A375 (cell line): ENCODE data around the gene RAPH1. TPM values are rescaled to one million over a fixed set of nuclear protein-coding genes. Genes with fewer than 3 reads are reported as not detected.

Source experiments
- total RNA-seq: library from RNA; depleted of rRNA; stranded (reverse); fragments of >200 nt; shearing (Covaris generic); gene quantifications from 2 replicates; pipeline ENCODE4 v1.2.3, GENCODE V29; 2014; rRNA removed

RAPH1 gene, protein sequence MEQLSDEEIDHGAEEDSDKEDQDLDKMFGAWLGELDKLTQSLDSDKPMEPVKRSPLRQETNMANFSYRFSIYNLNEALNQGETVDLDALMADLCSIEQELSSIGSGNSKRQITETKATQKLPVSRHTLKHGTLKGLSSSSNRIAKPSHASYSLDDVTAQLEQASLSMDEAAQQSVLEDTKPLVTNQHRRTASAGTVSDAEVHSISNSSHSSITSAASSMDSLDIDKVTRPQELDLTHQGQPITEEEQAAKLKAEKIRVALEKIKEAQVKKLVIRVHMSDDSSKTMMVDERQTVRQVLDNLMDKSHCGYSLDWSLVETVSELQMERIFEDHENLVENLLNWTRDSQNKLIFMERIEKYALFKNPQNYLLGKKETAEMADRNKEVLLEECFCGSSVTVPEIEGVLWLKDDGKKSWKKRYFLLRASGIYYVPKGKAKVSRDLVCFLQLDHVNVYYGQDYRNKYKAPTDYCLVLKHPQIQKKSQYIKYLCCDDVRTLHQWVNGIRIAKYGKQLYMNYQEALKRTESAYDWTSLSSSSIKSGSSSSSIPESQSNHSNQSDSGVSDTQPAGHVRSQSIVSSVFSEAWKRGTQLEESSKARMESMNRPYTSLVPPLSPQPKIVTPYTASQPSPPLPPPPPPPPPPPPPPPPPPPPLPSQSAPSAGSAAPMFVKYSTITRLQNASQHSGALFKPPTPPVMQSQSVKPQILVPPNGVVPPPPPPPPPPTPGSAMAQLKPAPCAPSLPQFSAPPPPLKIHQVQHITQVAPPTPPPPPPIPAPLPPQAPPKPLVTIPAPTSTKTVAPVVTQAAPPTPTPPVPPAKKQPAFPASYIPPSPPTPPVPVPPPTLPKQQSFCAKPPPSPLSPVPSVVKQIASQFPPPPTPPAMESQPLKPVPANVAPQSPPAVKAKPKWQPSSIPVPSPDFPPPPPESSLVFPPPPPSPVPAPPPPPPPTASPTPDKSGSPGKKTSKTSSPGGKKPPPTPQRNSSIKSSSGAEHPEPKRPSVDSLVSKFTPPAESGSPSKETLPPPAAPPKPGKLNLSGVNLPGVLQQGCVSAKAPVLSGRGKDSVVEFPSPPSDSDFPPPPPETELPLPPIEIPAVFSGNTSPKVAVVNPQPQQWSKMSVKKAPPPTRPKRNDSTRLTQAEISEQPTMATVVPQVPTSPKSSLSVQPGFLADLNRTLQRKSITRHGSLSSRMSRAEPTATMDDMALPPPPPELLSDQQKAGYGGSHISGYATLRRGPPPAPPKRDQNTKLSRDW
- 37.3 and 52.6 TPM in 2 replicates for total RNA-seq

DNA sequence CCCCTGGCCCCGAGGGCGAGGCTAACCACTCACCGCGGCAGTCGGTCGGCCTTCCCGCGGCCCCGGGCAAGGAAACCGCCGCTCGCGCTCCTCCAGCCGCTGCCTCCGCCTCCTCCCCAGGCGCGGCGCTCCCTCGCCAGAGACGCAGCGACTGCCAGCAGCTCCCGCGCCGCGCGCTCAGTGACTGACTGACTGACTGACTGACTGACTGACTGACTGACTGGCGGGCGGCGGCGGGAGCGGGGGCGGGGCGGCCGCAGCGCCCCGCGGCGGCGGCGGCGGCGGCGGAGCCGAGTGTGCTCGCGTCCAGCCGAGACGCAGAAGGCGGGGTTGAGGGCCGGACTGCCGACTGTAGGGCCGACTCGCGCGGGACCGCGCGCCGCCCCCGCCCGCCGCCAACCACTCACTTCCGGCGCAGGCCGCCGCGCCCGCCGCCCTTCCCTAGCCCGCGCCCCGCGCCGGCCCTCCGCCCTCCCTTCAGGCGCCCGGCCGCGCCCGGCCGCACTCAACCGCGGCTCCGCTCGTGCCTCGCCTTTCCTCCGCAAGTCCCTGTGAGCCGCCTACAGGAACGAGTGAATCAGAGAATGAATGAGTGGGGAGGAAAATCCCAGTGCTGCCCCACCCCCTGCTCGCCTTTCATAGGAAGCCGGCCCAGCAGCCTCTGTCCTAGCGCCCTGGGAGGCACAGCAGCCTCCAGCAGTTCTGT is at the start of gene RAPH1:
TSS of gene RAPH1 (minus strand) at position 224 of the 706 bp plus-strand sequence. CDS start 39,948 bp downstream, outside the sequence.

Other genes with a start within 250 kb of the RAPH1 start
- 44.7 and 54.5 TPM in 2 replicates for gene ABI2, start 206.9 kb downstream of the RAPH1 start, total RNA-seq
- 0.19 and 0.80 TPM in 2 replicates for gene CD28, start 171.3 kb upstream of the RAPH1 start, total RNA-seq